H54 (cell line): ENCODE results near the gene AACS.
A peak's percentile ranks its signal among the peaks of the same experiment; 100 is the strongest.
"Not testable (repeated sequence)": the region's sequence is repeated elsewhere in the genome, so short reads cannot be mapped to it uniquely, and the experiment has no call there.

Experiments used
- DNase-seq: peaks from one replicate; pipeline ENCODE4 v3.0.0; 2011; ENCODE audit warnings: low spot score, mixed read lengths; ENCODE audit not compliant: insufficient read length
- FAIRE-seq: peaks from 3 replicates; lab custom pipeline; 2011; peaks lifted over from hg19 to GRCh38; lab: Jason Lieb, UNC
- POLR2A ChIP-seq: IDR thresholded peaks from 2 replicates; pipeline ENCODE4 v1.6.1; 2011; ENCODE audit warnings: low read depth, mild to moderate bottlenecking, low read length

Gene AACS

GRCh38 chr12:125065021-125065918 is at the start of gene AACS:
AACS (plus strand) TSS chr12:125065435; CDS start chr12:125065585, 150 bp downstream.
- peak; percentile 48; the same call in 1 of the 2 replicates for TF ChIP-seq POLR2A
- DNase-seq: peak; percentile 90
- no peak for FAIRE-seq

- DNase-seq (no peak), FAIRE-seq (no peak)
- TF ChIP-seq POLR2A: no peak
Observed at GRCh38 chr12:125015680-125016310, 49.4 kb upstream of the AACS start.

- DNase-seq (no peak), FAIRE-seq (no peak)
- no peak for TF ChIP-seq POLR2A
Observed at GRCh38 chr12:125017801-125018200, 47.4 kb upstream of the AACS start.

- DNase-seq (no peak), FAIRE-seq (no peak)
- no peak for TF ChIP-seq POLR2A
Observed at GRCh38 chr12:125018356-125018755, 46.9 kb upstream of the AACS start.

- no peak for TF ChIP-seq POLR2A
- FAIRE-seq (no peak), DNase-seq (no peak)
Observed at GRCh38 chr12:125021096-125021495, 44.1 kb upstream of the AACS start.

- no peak for TF ChIP-seq POLR2A
- FAIRE-seq: no peak
- no peak for DNase-seq
Observed at GRCh38 chr12:125021771-125022170, 43.5 kb upstream of the AACS start.

GRCh38 chr12:125023065-125023464 is 42.2 kb upstream of the AACS start:
- TF ChIP-seq POLR2A: no peak
- FAIRE-seq: no peak
- DNase-seq: no peak

- DNase-seq (no peak), FAIRE-seq (no peak)
- TF ChIP-seq POLR2A: no peak
Observed at GRCh38 chr12:125024949-125025563, 40.2 kb upstream of the AACS start.

GRCh38 chr12:125025606-125026235 is 39.5 kb upstream of the AACS start:
- no peak for FAIRE-seq
- TF ChIP-seq POLR2A: no peak
- no peak for DNase-seq

- no peak for FAIRE-seq
- DNase-seq: no peak
- no peak for TF ChIP-seq POLR2A
Observed at GRCh38 chr12:125028106-125028505, 37.1 kb upstream of the AACS start.

- FAIRE-seq: no peak
- no peak for TF ChIP-seq POLR2A
- no peak for DNase-seq
Observed at GRCh38 chr12:125029761-125030358, 35.4 kb upstream of the AACS start.

GRCh38 chr12:125031471-125031870 is 33.8 kb upstream of the AACS start:
- not testable (repeated sequence) for DNase-seq, FAIRE-seq

- no peak for FAIRE-seq
Observed at GRCh38 chr12:125032466-125033152, 32.6 kb upstream of the AACS start.

GRCh38 chr12:125033288-125033687 is 31.9 kb upstream of the AACS start:
- DNase-seq (no peak), FAIRE-seq (no peak)
- TF ChIP-seq POLR2A: no peak

More at GRCh38 chr12:125032466-125033152, 32.6 kb upstream of the AACS start:
- no peak for DNase-seq
- TF ChIP-seq POLR2A: no peak
